Nucleus accumbens (tissue), 56 donors: ENCODE data around the gene POLR1G.
"Not testable (repeated sequence)": the region's sequence is repeated elsewhere in the genome, so short reads cannot be mapped to it uniquely, and the experiment has no call there.

Experiments used
- DNase-seq, 56 donors: peaks; one replicate each; lab custom pipeline; 2025; lab: John Stamatoyannopoulos, UW

POLR1G gene

DNA sequence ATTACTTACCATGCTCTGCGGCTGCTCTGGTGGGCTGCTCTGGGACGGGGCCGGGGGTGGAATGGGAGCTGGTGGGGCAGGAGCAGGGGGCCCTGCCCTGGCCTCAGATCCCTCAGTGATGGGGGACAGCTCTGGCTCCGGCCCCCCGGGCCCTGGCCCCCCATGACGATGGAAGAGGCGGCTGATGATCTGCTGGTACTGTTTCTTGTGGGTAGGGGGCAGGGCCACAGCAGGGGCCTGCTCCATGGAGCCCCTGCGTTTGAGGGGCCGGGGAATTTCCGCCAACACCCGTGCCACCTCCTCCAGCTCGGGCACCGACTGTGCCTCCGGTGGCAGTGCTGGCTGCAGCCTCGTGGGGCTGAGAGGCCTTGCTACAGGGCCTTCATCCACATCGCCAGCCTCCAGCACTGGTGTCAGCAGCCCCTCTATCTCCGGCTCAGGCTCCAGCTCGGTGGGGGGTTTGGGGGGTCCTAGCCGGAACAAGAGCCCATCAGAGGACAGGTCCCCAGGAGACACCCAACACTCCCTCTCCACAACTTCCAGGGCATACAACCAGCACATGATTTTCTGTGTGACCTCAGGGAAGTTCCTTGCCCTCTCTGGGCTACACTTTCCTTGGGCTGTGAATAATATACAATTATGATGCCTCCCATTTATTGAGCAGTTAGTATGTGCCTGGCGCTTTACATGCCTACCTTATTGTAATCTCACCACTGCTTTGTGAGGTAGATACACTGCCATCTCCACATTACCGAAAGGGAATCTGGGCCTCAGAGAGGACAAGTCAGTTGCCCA is 14.4 kb upstream of the POLR1G start:
- no peak for DNase-seq

DNA sequence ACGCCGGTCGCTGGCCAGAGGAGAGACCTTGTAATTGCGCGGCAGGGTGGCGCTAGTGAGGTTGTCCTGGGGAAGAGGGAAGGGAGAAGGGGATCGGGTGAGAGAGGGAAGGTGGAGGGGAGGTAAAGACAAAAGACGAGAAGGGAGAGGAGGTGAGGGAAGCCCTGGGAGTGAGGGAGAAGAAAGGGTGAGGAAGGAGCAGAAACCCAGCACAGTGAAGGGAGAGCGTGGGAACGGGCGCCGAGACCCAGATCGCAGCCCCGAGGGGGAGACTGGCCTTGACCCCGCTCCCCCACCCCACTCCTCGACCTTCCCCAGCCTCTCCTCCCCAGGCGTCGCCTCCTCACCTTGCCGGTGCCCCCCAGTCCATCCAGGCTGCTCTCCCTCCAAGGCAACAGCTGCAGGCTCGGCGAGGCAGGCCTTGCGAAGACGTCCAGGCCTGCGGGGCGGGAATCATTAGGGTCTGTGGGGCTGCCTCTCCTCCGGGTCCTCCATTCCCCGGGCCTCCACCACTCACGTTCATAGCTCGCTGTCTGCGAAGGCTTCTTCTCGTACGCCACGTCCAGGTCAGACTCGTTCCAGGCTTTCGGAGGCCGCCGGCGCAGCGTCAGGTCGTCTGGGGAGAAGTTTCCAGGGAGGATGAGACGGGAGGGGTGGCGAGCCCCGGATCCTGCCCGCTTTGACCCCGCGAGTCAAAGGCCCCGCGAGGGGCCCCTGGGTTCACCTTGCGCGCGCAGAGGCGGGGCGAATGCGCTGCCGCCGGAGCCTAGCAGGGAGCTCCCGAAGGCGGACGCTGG is 10.4 kb upstream of the POLR1G start:
- DNase-seq, result no peak

DNA sequence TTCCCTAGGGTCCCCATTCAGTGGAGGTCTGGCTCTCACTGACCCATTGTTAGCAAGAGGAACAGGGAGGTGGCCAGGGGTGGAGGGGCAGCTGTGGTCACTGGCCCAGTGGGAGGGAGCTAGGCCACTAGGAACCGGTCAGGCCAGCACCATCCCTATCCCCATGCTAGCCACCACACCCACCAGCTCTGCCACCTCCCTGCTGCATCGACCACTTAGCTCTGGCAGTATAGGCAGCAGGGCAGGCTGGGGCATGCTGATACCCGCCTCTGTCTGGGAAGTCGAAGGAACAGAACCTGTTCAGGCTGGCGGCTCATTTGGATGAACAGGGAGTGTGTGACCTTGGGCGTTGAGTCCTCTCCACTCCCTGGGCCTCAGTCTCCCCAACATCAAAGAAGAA is 6.3 kb upstream of the POLR1G start:
- no peak for DNase-seq

DNA sequence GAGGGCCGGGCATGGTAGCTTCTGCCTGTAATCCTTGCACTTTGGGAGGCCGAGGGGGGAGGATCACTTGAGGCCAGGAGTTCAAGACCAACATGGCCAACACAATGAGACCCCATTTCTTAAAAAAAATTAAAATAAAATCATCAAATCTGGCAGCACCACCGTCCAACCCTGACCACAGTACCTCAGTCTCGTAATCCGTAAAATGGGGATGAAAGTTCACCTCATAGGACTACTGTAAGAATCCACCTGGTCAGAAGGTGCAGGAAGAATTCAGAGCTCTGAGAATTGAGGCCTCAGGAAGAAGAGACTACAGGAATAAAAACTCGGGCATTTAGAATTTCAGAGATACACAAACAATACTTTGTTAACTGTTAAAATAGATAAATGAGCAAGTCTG is 4.6 kb upstream of the POLR1G start:
- no peak for DNase-seq

DNA sequence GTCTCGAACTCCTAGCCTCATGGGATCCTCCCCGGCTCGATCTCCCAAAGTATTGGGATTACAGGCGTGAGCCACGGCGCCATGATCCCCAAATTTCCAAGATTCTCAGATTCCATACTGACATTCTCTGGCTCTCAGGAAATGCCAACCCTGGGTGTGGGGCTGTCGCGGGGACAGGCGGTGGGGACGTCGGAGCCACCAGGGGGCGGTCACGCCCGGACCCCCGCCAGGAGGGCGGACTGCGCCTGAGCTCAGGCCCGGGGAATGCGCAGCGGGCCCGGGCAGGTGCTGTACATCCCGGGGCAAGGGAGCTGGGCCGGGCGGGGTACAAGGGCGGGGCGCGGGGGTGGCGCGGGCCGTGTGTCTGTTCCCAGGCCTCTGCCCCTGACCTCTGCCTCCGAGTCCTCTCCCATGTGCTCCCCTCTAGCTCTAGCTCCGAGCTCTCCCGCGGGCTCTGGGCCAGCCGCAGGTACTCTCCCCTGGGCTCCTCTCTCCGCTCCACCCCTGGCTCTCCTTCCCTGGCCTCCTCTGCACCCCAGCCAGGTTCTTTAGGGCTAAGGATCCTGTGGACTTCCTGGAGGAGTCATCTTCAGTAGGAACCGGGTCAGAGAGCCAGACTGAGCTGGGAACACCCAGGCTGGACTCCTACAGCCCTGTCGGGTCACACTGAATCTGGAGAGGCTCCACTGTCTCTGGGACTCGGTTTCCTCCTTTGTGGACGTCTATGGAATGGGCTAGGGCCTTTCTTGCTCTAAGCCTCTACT is 4.0 kb upstream of the POLR1G start:
- DNase-seq, result no peak

DNA sequence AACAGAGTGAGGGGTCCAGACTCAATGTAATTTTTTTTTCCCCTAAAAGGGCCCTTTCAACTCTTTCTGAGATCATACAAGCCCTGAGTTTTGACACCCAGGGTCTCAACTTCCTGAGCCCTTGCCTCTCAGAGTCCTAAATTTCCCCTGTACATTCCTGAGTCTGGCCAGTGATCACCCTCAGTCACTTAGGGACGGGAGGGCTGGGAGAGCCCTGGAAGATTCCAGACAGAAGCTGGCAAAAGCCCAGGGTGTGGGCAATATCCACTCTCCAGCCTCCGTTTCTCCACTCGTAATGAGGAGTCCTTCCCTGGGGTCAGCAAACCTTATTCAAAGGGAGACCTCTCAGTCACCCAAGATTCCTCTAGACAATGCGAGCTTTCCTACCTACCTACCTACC is 3.2 kb upstream of the POLR1G start:
- no peak for DNase-seq

DNA sequence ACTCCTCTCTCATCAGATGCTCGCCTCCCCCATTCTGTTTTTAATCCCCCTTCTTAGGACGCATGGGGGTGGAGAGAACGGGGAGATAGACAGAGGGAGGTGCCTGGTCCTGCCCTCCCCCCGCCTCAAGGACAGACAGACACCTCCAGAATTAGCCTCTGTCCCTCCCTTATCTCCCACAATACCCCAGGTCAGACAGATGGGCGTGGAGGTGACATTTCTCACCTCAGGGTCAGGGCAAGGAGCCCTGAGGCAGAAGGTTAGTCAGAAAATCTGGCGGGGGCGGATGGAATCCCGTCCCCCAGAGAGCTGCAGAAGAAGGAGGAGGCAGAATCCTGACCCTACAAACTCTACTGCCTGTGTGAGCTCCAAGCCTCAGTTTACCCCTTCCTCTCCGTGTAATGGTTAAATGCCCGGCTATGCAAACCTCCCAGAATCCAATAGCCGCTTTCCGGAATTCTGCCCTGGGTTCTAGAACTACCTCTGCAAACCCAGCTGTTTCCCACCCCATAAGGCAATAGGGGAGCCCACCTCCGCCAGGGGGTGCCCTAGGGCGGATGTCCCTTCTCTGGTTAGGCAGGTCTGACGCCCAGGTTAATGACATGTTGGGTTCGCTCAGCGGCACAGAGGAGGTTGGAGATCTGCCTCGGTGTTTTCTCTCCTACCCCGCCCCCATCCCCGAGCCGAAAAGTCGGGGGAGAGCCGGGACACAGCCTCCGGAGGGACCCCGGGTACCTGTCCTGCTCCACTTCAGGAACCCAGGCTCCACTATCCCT is 2.5 kb upstream of the POLR1G start:
- peak in 1 of 56 donors; percentile 5 for DNase-seq

DNA sequence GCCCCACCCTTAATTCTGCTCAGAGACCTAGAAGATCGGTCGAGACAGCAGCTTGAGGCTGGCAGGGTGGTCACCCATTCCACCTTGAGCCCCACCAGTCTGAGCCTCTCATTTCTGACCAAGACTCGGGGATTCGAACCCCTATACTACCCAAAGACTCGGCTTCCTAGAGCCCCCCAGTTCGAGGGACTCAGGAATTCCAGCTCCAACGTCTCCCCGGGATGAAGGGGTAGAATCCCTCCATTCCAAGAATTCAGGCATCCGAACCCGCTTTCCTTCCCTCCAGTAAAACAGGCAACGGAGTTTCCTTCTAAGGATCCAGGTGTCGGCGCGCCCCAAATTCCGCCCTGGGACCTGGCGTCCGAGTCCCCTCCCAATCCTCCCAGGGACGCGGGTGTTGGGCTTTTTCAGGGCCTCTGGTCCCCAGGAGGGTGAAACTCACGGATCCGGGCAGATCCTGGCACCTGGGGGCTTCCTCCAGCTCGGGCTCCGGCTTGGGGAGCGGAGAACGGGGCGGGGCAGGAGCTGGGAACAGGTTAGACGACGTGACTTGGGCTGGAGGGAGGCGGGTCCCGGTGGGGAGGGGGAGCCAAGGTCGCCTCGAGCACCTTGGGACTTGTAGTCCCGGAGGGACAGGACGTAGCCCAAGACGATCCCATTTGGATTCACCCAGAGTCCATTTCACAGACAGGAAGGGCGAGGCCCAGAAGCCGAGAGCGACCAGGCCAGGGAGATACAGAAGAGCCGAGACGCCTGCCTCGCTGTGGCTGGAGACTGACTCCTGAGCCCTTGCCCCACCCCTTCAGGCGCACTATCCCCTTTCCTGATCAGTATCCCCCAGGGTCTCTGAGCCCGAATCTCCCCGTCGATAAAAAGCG is 1.6 kb upstream of the POLR1G start, which contains the start of gene PPP1R13L:
TSS of gene PPP1R13L (minus strand) at position 513 of the 878 bp plus-strand sequence. CDS start 6,751 bp downstream, outside the sequence.
- peak in 23 of 56 donors; percentile 20 to 64 (median 47) for DNase-seq

DNA sequence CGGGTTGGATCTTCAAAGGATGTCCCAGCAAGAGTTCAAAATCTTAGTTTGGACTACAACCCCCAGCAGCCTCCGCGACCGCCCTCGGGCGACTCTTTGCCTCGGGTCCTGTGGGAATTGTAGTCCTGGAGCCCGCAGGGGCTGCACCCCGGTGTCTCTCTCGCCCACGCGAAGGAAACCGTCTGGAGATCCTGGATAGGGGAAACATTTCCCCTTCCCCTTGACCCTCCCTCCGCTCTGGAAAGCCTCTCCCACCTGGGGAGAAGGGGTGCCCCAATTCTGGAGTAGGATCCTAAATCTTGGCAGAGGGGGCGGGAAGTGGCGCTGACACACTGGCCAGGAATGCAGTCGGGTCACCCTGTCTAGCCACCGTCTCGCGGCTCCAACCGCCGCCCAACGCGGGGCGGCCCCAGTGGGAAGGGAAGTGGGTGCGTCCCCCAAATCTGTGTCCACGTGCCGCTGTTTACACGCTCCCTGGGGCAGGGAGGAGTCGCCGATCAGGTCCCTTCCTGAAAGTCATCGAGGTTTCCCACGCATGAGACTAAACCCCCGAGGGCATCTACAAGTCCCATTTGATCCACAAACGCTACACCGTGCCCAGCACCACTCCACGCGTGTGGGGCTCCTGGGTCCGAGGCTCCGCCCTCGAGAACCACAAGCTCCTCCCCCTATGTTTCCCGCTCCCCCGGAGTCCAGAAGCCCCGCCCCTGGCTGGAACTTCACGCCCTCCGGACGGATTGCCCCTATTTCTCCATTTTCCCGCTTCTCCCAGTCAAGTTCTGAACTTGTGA is 814 bp upstream of the POLR1G start:
- peak in 55 of 56 donors; percentile 39 to 91 (median 80) for DNase-seq

DNA sequence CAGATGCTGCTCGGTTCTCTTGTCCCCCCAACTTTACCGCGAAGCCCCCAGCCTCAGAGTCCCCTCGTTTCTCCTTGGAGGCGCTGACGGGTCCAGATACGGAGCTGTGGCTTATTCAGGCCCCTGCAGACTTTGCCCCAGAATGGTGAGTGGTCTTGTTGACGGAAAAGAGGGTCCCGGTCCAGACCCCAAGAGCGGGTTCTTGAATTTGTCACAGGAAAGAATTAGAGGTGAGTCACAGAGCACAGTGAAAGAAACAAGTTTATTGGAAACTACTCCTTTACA is 589 bp downstream of the POLR1G start:
- no peak for DNase-seq

DNA sequence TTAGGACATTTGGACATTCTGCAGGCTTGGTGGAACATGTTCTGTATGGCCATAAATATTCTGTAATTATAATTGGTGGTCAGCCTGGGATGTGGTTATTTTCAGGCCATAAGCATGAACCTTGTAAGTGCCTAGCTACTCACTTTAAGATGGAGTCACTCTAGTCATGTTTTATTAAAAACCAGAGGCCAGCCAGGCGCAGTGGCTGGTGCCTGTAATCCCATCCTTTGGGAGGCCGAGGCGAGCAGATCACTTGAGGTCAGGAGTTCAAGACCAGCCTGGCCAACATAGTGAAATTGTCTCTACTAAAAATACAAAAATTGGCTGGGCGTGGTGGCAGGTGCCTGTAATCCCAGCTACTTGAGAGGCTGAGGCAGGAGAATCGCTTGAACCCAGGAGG is 1.1 kb downstream of the POLR1G start:
- DNase-seq, result not testable (repeated sequence)

DNA sequence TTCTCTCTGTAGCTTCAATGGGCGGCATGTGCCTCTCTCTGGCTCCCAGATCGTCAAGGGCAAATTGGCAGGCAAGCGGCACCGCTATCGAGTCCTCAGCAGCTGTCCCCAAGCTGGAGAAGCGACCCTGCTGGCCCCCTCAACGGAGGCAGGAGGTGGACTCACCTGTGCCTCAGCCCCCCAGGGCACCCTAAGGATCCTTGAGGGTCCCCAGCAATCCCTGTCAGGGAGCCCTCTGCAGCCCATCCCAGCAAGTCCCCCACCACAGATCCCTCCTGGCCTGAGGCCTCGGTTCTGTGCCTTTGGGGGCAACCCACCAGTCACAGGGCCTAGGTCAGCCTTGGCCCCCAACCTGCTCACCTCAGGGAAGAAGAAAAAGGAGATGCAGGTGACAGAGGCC is 1.7 kb downstream of the POLR1G start:
- DNase-seq, result no peak

DNA sequence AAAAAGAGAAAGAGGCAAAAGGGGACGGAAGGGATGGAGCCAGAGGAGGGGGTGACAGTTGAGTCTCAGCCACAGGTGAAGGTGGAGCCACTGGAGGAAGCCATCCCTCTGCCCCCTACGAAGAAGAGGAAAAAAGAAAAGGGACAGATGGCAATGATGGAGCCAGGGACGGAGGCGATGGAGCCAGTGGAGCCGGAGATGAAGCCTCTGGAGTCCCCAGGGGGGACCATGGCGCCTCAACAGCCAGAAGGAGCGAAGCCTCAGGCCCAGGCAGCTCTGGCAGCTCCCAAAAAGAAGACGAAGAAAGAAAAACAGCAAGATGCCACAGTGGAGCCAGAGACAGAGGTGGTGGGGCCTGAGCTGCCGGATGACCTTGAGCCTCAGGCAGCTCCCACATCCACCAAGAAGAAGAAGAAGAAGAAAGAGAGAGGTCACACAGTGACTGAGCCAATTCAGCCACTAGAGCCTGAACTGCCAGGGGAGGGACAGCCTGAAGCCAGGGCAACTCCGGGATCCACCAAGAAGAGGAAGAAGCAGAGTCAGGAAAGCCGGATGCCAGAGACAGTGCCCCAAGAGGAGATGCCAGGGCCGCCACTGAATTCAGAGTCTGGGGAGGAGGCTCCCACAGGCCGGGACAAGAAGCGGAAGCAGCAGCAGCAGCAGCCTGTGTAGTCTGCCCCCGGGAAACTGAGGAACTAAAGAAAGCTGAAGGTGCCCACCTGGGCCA is 2.5 kb downstream of the POLR1G start:
- no peak for DNase-seq

DNA sequence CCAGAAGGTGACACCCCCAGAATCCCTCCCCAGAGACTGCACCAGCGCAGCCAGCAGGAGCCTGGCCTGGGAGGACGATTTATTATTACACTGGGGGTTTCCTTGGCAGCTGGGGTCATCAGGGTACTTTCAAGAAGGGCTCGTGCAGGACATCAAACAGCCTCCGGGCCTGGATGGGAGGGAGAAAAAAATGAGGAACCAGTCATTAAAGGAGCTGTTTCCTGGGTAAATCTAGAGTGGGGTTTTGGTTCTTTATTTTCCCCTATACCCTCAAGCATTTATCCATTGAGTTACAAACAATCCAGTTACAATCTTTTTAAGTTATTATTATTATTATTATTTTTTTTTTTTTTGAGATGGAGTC is 3.1 kb downstream of the POLR1G start:
- no peak for DNase-seq

DNA sequence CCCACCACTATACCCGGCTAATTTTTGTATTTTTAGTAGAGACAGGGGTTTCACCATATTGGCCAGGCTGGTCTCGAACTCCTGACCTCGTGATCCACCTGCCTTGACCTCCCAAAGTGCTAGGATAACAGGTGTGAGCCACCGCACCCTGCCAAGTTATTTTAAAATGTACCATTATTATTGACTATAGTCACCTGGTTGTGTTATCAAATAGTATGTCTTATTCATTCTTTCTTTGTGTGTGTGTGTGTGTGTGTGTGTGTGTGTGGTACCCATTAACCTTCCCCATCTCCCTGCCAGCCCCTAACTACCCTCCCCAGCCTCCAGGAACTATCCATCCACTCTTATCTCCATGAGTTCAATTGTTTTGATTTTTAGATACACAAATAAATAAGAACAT is 3.9 kb downstream of the POLR1G start:
- DNase-seq, result not testable (repeated sequence)

DNA sequence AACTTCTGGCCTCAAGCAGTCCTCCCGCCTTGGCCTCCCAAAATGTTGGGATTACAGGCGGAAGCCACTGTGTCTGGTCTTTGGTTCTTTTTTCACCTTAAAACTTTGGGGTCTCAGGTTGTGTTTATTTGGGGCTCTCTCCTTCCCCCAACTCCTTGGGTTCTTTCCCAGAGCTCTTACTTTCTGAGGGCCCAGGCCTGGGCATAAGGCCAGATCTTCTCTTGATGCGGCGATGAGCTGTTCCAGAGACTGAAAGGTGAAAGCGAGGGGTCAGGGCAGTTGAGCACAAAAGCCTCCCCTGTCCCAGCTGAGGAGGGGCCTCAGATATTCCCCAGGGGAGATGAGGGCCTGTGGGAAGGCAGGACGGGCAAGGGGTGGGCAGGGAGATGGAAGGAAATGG is 7.1 kb downstream of the POLR1G start:
- no peak for DNase-seq

DNA sequence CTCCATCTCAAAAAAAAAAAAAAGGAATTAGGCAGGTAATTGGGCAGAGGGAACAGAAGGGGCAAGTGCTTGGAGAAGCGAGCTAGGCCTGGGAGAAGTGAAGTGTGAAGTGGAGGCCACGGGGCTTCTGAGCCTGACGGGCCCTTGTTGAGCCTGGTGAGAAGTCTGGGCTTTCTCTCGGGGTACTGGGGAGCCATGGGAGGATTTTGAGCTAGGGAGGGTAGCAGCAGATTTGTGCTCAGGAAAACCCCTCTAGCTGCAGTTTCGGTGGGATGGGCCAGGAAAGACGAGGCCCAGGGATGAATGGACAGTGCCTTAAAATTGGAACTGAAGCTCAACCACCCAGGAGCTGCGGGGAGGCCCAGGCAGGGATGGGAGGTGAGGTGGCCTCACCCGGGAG is 8.0 kb downstream of the POLR1G start:
- DNase-seq, result no peak

DNA sequence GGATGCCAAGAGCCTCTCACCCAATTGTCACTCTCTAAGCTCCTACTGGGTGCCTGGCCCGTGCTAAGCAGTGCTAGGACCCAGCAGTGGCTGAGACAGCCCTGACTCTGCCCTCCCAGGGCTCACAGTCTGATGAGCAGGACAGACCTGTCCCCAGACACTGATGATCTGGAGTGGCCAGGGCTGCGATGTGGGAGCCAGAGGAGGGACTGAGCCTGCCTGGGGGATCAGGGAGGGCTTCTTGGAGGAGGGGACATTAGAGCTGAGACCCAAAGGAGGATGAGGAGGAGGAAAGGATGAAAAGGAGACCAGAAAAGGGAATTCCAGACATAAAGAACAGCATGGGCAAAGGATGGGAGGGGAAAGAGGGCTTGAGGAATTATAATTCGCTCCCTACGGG is 10.7 kb downstream of the POLR1G start:
- no peak for DNase-seq
